Activated CD8-positive, alpha-beta memory T cell treated with anti-CD3 and anti-CD28 coated beads, Interleukin-2, amount 10 ng/mL, durations not matched to agents 7 days and 5 days (primary cell): ENCODE results near the gene CADM1. TPM values are rescaled to one million over a fixed set of nuclear protein-coding genes. Genes with fewer than 3 reads are reported as not detected.

ENCODE experiments used
- ATAC-seq: fragments of 150-1000 bp; cut with Tn5 transposase; one replicate; pipeline ENCODE4 v1.10.0; 2021; ENCODE audit warnings: moderate library complexity
- CTCF ChIA-PET: fragments of 350-600 bp; sonication (Branson Sonifier 250); formaldehyde crosslinking; loops from one replicate; lab custom pipeline; 2021; ENCODE audit warnings: antibody characterized with exemption; lab: Charles Lee
- DNase-seq: peaks from one replicate; pipeline ENCODE4 v3.0.0-alpha.2; 2020
- H3K27ac Mint-ChIP-seq: one replicate; pipeline ENCODE4 v1.8.0; 2021; ENCODE audit warnings: mild to moderate bottlenecking, mixed read lengths
- H3K27me3 Mint-ChIP-seq: one replicate; pipeline ENCODE4 v1.8.0; 2021; ENCODE audit warnings: mixed read lengths
- H3K36me3 Mint-ChIP-seq: one replicate; pipeline ENCODE4 v1.8.0; 2021; ENCODE audit warnings: mild to moderate bottlenecking, mixed read lengths
- H3K4me1 Mint-ChIP-seq: one replicate; pipeline ENCODE4 v1.8.0; 2021; ENCODE audit warnings: mixed read lengths
- H3K4me3 Mint-ChIP-seq: one replicate; pipeline ENCODE4 v1.8.0; 2021; ENCODE audit warnings: mild to moderate bottlenecking, moderate library complexity, mixed read lengths
- H3K9me3 Mint-ChIP-seq: one replicate; pipeline ENCODE4 v1.8.0; 2022; ENCODE audit warnings: low read depth, mixed read lengths
- total RNA-seq, 2 experiments: library from RNA; stranded (reverse); gene quantifications; one replicate each; pipeline ENCODE4 v1.2.3, GENCODE V29; 2021

CADM1 gene
- total RNA-seq, 2 experiments from 2014 or later, result 0.76 to 1.2 TPM

GRCh38 chr11:115127790-115128189 is 376.4 kb downstream of the CADM1 start:
- no peaks in the 10 kb centered on the region for H3K9me3 Mint-ChIP-seq
- DNase-seq (no peak), ATAC-seq (no peak)
- no peak overlapping the region for H3K27ac Mint-ChIP-seq
- CTCF ChIA-PET, result no interaction called here
- H3K36me3 Mint-ChIP-seq, result no peaks in the 10 kb centered on the region
- no peaks in the 10 kb centered on the region for H3K27me3 Mint-ChIP-seq
- no peak overlapping the region for H3K4me3 Mint-ChIP-seq
- H3K4me1 Mint-ChIP-seq, result no peaks in the 10 kb centered on the region

- no peaks in the 10 kb centered on the region for H3K4me1 Mint-ChIP-seq
- H3K9me3 Mint-ChIP-seq, result no peaks in the 10 kb centered on the region
- CTCF ChIA-PET, result interaction anchor here (0.7 kb wide), 1 partner anchor 1136 kb away, joined by 3 read pairs; no protein-coding TSS in a partner anchor
- no peaks in the 10 kb centered on the region for H3K36me3 Mint-ChIP-seq
- no peak overlapping the region for H3K4me3 Mint-ChIP-seq
- DNase-seq, result no peak
- H3K27me3 Mint-ChIP-seq, result no peaks in the 10 kb centered on the region
- no peak for ATAC-seq
- H3K27ac Mint-ChIP-seq, result no peak overlapping the region
Observed at GRCh38 chr11:115126515-115127208, 377.6 kb downstream of the CADM1 start.

- H3K36me3 Mint-ChIP-seq, result no peaks in the 10 kb centered on the region
- DNase-seq, result no peak
- H3K27me3 Mint-ChIP-seq, result peaks cover 3% of the 10 kb centered on the region
- H3K4me3 Mint-ChIP-seq, result no peak overlapping the region
- no peak overlapping the region for H3K27ac Mint-ChIP-seq
- H3K9me3 Mint-ChIP-seq, result no peaks in the 10 kb centered on the region
- ATAC-seq, result no peak
- H3K4me1 Mint-ChIP-seq, result no peaks in the 10 kb centered on the region
- CTCF ChIA-PET, result no interaction called here
Observed at GRCh38 chr11:115126092-115126491, 378.1 kb downstream of the CADM1 start.

- Mint-ChIP-seq H3K4me3 (no peak overlapping the region), H3K9me3 (no peaks in the 10 kb centered on the region), H3K27ac (no peak overlapping the region), H3K4me1 (no peaks in the 10 kb centered on the region), H3K36me3 (no peaks in the 10 kb centered on the region), H3K27me3 (peaks cover 3% of the 10 kb centered on the region)
- CTCF ChIA-PET, result no interaction called here
- DNase-seq (no peak), ATAC-seq (no peak)
Observed at GRCh38 chr11:115124786-115125185, 379.4 kb downstream of the CADM1 start.

GRCh38 chr11:115123641-115124040 is 380.6 kb downstream of the CADM1 start:
- DNase-seq (no peak), ATAC-seq (no peak)
- Mint-ChIP-seq H3K27ac (no peak overlapping the region), H3K9me3 (no peaks in the 10 kb centered on the region), H3K4me3 (no peak overlapping the region), H3K4me1 (no peaks in the 10 kb centered on the region), H3K36me3 (no peaks in the 10 kb centered on the region), H3K27me3 (peaks cover 3% of the 10 kb centered on the region)
- CTCF ChIA-PET, result no interaction called here

GRCh38 chr11:115122274-115122673 is 381.9 kb downstream of the CADM1 start:
- H3K4me3 Mint-ChIP-seq, result no peak overlapping the region
- DNase-seq (no peak), ATAC-seq (no peak)
- H3K27ac Mint-ChIP-seq, result no peak overlapping the region
- no peaks in the 10 kb centered on the region for H3K4me1 Mint-ChIP-seq
- H3K9me3 Mint-ChIP-seq, result no peaks in the 10 kb centered on the region
- CTCF ChIA-PET, result no interaction called here
- H3K36me3 Mint-ChIP-seq, result no peaks in the 10 kb centered on the region
- H3K27me3 Mint-ChIP-seq, result peaks cover 3% of the 10 kb centered on the region
